Subcutaneous adipose tissue (tissue), 4 donors: Measurements from ENCODE around the gene LARGE1. TPM values are rescaled to one million over a fixed set of nuclear protein-coding genes. Genes with fewer than 3 reads are reported as not detected.

Experiments used
- total RNA-seq, 4 donors: library from RNA; depleted of rRNA; stranded (reverse); fragments of >200 nt; gene quantifications; one replicate each; pipeline ENCODE4 v1.1.0, GENCODE V29; 2016
- TF ChIP-seq, protein P1 (sequence below): fragments of 450-650 bp; IDR thresholded peaks from one replicate; pipeline ENCODE4 v1.5.1; 2016; ENCODE audit warnings: low read depth, mild to moderate bottlenecking, control low read depth, antibody characterized with exemption, moderate library complexity

Gene LARGE1
- total RNA-seq, 4 donors from 2014 or later = 19.4 to 28.8 (median 22.1) TPM

DNA sequence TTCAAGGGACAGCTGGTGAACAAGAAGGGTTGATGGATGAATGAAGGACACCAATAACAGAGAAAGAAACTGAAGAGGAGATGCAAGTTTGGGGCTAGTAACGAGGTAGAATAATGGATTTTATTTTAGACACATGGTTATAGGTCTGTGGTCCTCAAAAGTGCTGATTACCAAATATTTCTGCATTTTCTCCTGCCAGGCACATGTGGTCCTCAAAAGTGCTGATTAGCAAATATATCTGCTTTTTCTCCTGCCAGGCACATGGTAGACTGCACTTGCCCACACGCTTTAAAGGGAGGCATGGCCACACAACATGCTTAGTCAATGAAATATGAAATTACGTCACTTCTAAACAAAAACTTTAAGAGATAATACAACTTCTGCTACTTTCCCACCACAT lies 489.0 kb downstream of the LARGE1 start:
- TF ChIP-seq, protein P1, sequence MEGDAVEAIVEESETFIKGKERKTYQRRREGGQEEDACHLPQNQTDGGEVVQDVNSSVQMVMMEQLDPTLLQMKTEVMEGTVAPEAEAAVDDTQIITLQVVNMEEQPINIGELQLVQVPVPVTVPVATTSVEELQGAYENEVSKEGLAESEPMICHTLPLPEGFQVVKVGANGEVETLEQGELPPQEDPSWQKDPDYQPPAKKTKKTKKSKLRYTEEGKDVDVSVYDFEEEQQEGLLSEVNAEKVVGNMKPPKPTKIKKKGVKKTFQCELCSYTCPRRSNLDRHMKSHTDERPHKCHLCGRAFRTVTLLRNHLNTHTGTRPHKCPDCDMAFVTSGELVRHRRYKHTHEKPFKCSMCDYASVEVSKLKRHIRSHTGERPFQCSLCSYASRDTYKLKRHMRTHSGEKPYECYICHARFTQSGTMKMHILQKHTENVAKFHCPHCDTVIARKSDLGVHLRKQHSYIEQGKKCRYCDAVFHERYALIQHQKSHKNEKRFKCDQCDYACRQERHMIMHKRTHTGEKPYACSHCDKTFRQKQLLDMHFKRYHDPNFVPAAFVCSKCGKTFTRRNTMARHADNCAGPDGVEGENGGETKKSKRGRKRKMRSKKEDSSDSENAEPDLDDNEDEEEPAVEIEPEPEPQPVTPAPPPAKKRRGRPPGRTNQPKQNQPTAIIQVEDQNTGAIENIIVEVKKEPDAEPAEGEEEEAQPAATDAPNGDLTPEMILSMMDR = no peak

DNA sequence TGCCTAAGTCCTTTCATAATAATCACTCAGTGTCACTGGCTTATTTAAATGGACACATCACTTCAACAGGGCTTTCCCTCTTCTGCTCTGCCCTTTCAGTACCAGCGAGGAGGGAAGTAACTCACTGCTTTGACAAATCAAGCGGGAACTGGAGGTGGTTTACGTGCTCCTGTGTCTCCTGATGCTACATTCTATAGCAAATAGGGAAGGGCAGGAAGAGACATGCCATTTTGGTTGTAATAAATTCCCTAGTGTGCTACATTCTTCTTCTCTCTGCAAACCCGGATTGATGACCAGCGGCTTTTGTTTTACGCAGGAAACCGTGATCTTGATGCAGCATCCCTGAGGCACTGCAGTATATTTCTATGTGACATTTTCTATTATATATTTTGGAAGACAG lies 491.0 kb downstream of the LARGE1 start:
- TF ChIP-seq, protein P1 = no peak

DNA sequence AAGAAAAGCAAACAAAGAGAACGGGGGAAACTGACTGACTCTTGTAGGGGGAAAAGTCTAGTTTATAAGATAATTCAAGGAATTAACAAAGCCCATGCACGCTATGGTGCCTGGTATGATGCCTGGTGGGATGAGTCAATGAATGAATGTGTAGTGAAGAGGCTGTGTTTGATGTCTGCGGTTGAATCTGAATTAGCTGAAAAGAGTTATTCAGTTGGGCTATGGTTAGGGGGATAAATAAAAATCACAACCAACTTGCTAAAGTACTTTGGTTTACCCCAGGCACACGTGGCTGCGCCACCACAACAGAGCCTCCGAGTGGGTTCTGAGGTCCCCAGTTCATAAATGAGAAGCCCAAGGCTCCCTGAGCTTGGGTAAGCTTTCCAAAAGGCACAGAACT lies 492.8 kb downstream of the LARGE1 start:
- TF ChIP-seq, protein P1 = no peak

DNA sequence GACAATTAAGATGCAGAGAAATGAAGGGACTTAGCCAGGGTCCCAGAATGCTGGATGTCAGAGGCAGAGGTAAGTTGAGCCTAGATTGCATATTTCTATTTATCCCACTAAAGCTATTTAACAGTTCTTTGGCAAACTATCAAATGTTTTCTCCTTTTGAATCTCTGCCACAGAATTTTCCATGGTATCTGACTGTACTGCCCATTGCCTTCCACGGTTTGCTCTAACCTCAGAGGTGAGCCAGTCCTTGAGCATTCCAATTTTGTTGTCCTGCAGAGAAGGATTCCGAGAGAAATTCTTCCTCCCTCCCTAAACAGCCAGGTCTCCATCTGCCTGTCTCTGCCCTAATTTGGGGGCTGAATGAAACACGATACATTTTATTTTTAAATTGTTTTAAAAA lies 493.8 kb downstream of the LARGE1 start:
- TF ChIP-seq, protein P1 = no peak

DNA sequence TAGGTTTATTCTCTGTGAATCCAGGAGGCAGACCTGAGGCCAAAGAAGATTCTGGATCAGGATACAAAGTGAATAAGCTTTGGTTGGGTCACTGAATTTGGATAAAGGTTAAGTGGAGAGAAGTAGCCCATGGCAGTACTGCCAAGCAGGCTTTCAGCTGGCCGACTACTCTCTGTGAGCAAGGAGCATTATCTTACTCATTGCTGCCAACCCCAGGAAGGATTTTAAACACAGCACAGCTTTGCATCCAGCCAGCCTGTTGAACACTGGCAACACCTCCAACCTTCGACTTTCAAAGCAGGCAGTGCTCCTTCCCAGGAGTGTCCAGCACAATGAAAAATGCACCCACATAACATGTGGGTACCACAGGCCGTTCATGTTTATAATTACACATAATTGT lies 498.4 kb downstream of the LARGE1 start:
- TF ChIP-seq, protein P1 = no peak

DNA sequence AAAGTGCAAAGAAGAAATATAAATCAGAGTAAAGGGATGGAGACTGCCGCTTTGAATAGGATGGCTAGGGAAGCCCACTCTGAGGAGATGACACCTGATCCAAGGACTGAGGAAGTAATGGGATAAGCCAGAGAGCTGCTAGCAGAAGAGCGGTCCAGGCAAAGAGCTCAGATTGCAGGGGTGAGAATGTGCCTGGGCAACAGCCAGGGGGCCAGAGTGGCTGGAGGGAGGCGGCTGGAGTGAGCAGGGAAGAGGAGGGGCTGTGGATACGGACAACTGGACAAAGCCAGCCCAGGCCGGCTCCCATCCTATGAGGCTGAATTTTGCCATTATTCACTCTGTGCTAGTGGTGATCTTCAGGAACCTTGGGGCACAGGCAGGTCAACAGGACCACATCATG lies 501.8 kb downstream of the LARGE1 start:
- TF ChIP-seq, protein P1 = no peak

DNA sequence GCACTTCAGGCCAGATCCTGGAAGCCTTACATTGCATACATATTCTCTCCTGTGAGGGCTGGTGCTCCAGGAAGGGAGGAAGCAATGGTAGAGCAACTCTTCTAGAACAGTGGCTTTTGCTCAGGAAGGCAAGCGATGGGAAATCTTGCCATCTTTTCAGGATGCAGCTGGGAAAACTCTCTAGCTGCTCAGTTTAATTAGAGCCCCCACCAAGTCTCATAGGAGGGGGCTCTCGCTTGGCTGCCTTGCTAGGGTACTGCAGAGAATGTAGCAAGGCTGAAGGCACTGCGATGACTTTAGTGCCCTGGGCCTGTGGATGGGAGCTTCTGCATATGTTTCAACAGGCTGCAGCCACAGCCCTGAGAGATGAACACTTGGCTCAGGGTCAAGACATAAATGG lies 504.9 kb downstream of the LARGE1 start:
- TF ChIP-seq, protein P1 = no peak

DNA sequence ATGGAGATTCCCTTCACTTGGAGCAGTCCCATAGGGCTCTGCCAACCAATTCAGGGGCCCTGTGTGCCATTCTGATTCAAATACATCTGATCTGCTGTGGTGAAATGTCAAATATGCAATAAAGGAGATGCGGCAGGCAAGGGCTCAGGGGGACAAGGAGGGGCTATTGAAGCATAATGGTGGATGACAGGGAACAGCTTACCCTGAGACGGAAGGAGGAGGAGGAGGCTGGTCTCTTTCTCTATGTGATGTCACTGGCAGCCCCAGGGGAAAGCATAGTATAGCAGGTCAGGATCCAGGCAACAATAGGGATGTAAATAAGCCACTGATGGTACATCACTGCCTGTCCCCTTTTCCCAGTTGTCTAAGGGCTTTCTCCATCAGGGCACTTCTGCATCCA lies 511.2 kb downstream of the LARGE1 start:
- TF ChIP-seq, protein P1 = no peak
